Activated naive CD4-positive, alpha-beta T cell treated with anti-CD3 and anti-CD28 coated beads, Interleukin-2, amount 50 U/mL, for 24 hours (primary cell): ENCODE results near the gene SPDYE4.

Experiments used
- H3K27ac Mint-ChIP-seq: one replicate; pipeline ENCODE4 v1.8.0; 2021; ENCODE audit warnings: mild to moderate bottlenecking, mixed read lengths
- H3K27me3 Mint-ChIP-seq: one replicate; pipeline ENCODE4 v1.8.0; 2021; ENCODE audit warnings: mixed read lengths
- H3K36me3 Mint-ChIP-seq: one replicate; pipeline ENCODE4 v1.8.0; 2021; ENCODE audit warnings: mixed read lengths
- H3K4me1 Mint-ChIP-seq: one replicate; pipeline ENCODE4 v1.8.0; 2021; ENCODE audit warnings: mixed read lengths
- H3K4me3 Mint-ChIP-seq: one replicate; pipeline ENCODE4 v1.8.0; 2021; ENCODE audit warnings: mild to moderate bottlenecking, mixed read lengths
- H3K9me3 Mint-ChIP-seq: one replicate; pipeline ENCODE4 v1.8.0; 2021; ENCODE audit warnings: mixed read lengths

Gene SPDYE4

DNA sequence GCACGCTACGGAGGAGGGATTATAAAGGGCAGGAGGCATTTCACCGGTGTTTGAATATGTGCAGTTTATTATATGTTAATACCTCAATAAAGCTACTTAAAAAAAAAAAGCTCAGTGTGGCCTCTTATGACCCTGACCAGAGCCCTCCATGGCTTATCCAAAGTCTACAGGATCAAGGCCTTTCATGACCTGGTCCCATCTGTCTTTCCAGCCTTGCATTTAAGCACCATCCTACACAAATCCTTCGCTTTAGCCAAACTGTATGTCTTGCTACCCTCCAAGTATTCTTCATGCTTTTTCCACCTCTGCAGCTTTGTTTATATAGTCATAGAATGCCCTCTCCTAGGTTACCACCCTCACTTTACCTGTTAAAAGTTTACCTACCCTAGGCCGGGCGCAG lies 34.3 kb upstream of the SPDYE4 start:
- H3K27me3 Mint-ChIP-seq: no peaks in the 10 kb centered on the region
- H3K27ac Mint-ChIP-seq: no peak overlapping the region
- no peaks in the 10 kb centered on the region for H3K9me3 Mint-ChIP-seq
- H3K4me1 Mint-ChIP-seq: no peaks in the 10 kb centered on the region
- H3K4me3 Mint-ChIP-seq: no peak overlapping the region
- H3K36me3 Mint-ChIP-seq: no peaks in the 10 kb centered on the region

DNA sequence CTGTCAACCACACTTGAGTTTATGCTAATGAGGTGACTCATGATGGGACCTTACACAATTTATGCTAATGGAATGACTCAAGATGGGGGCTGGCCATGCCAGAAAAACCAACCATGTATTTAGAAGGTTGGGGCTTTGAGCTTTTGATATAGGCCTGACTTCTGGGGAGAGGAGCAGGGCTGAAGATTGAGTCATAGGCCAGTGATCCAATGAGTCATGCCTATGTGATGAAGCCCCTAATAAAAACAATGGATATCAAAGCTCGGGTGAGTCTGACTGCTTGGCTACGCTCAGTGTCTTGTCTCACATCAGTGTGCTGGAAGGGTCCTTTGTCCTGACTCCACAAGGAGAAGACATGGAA lies 33.5 kb upstream of the SPDYE4 start:
- Mint-ChIP-seq H3K27me3 (no peaks in the 10 kb centered on the region), H3K9me3 (no peaks in the 10 kb centered on the region), H3K4me3 (no peak overlapping the region), H3K36me3 (no peaks in the 10 kb centered on the region), H3K27ac (no peak overlapping the region), H3K4me1 (no peaks in the 10 kb centered on the region)

DNA sequence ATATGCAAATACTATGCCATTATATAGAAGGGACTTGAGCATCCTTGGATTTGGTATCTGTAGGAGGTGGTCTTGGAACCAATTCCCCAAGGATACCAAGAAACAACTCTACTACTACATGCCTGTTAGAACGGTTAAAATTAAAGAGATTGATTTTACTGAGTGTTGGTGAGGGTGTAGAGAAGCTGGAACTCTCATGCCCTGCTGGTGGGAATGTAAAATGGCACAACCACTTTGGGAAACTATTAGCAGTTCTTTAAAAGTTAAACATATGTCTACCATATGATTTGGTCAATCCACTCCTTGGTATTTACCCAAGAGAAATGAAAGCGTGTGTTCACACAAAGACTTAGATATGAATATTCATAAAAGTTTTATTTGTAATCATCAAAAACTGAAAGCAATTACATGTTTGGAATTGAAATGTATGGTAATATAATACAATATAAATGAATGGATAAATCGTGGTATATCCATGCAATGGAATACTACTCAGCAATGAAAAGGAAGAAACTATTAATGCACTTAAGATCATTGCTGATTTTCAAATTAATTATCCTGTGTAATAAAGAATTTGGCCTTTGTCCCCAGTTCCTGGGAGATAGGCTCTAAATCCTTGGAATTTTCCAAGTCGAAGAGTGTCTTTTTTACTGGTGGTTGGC lies 33.0 kb upstream of the SPDYE4 start:
- H3K27ac Mint-ChIP-seq: no peak overlapping the region
- H3K27me3 Mint-ChIP-seq: no peaks in the 10 kb centered on the region
- H3K36me3 Mint-ChIP-seq: no peaks in the 10 kb centered on the region
- no peaks in the 10 kb centered on the region for H3K9me3 Mint-ChIP-seq
- H3K4me1 Mint-ChIP-seq: no peaks in the 10 kb centered on the region
- no peak overlapping the region for H3K4me3 Mint-ChIP-seq

DNA sequence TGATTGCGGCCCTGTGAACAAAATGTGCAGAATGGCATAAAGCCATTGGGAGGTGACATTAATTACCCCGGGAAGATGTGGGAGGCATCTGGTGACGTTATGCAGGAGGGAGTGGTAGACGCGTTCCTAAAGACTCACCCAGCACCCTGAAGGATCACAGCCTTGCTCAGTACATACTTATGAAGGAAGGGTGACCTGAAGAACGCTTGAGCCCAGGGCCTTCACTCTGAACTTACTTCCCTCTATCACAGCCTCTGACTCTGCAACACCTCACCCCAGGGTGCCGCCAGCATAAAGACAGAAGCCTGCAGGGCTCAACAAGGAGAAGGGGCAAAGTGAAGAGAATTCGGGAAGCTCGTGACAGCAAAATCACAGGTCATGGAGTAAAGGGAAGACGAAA lies 31.4 kb upstream of the SPDYE4 start:
- Mint-ChIP-seq H3K36me3 (no peaks in the 10 kb centered on the region), H3K4me3 (no peak overlapping the region), H3K27me3 (no peaks in the 10 kb centered on the region), H3K27ac (no peak overlapping the region), H3K9me3 (no peaks in the 10 kb centered on the region), H3K4me1 (no peaks in the 10 kb centered on the region)

DNA sequence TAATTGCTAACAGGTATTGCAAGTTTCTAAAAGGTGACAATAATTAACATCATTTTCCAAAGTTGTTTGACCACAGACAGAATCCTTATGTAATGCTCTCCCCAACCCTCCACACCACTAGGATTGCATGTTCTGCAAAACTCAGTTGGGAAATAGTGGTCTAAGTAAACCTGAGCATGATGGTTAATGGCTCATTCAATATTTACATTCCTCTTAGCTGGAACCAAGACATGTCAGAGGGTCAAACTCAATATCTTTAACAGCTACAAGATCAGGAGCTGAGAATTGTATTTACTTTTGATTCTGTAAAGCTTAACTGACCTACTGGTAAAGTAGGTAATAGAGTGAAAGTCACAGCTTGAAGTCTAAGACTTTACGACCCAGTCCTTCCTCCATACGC lies 30.7 kb upstream of the SPDYE4 start:
- Mint-ChIP-seq H3K27me3 (no peaks in the 10 kb centered on the region), H3K36me3 (no peaks in the 10 kb centered on the region), H3K9me3 (no peaks in the 10 kb centered on the region), H3K4me1 (no peaks in the 10 kb centered on the region), H3K4me3 (no peak overlapping the region), H3K27ac (no peak overlapping the region)

DNA sequence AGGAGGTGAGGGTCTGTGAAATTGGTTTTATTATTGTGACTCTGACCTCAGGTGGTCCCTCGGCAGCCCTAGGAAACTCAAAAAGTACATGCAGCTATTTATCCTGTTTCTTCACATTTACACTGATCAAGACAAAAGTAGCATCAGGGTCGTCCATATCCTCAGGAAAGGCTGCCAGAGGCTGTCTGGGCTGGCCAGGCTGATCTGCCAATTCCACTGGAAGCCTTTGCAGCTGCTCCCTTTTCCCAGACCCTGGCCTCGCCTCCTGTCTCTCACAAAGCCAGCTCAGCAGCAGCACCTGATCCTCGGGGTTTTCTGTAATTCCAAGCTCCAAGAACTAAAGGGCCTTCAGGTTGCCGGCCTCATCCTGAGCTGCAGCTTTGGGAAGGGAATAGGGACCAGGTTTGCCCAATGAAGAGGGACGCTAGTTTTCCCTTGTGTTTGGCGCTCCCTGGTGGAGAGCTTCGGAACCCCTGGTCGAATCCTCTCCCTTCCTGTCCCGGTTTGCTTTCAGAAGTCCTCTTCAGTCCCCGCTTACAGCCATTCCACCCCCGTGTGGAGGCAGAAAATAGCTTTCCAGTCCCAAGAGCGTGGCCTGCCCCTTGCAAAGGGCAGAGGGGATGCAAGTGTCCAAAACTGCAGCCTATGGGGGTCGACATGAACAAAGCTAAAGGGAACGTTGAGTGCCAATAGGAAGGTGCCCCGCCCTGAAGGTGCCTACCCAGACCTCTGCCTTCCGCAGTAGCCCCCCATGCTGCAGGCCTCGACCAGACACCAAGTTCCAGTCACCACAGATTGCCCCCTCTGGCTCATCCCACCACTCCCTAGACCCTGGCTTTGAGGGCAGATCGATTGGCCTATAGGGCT lies 27.4 kb upstream of the SPDYE4 start:
- H3K27me3 Mint-ChIP-seq: no peaks in the 10 kb centered on the region
- H3K4me1 Mint-ChIP-seq: no peaks in the 10 kb centered on the region
- no peak overlapping the region for H3K4me3 Mint-ChIP-seq
- no peak overlapping the region for H3K27ac Mint-ChIP-seq
- H3K9me3 Mint-ChIP-seq: no peaks in the 10 kb centered on the region
- H3K36me3 Mint-ChIP-seq: no peaks in the 10 kb centered on the region

DNA sequence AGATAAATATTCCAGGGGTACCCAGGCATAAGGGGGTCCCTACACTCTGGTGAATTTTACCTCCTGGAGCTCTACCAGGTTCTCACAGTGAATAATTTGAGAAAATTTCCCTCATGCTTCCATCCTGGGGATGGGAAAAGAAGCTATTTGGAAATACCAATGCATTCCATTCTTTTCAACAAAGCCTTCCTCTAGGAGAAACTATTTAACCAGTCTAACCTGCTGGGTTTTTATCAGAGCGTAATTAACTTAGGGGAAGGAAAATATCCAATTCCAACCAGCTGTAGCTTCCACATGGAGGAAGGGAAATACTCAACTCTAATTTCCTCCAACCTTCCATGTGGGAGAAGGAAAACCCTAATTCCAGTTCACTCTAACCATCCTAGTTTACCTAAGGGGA lies 23.8 kb upstream of the SPDYE4 start:
- Mint-ChIP-seq H3K27me3 (peaks cover 2% of the 10 kb centered on the region), H3K4me3 (no peak overlapping the region), H3K27ac (no peak overlapping the region), H3K4me1 (no peaks in the 10 kb centered on the region), H3K9me3 (no peaks in the 10 kb centered on the region), H3K36me3 (no peaks in the 10 kb centered on the region)

DNA sequence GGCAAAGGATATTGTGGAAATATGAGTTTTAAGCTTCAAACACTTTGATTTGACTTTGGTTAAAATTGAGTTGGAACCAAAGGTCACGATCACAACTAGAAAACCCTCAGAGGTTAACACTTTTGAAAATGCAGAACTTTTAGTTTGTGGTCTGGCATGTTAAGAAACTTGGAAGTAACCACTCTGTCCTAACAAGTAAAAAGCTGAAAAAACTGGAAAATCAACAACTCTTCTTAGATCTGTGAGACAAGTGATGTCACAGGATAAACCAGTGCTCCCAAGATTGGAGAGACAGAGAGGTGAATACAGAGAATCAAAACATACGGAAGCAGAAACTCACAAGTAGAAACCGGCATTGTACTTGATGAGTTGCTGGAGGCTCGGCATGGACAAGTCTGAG lies 23.4 kb upstream of the SPDYE4 start:
- no peaks in the 10 kb centered on the region for H3K9me3 Mint-ChIP-seq
- no peaks in the 10 kb centered on the region for H3K4me1 Mint-ChIP-seq
- no peak overlapping the region for H3K4me3 Mint-ChIP-seq
- H3K27ac Mint-ChIP-seq: no peak overlapping the region
- peaks cover 4% of the 10 kb centered on the region for H3K27me3 Mint-ChIP-seq
- H3K36me3 Mint-ChIP-seq: no peaks in the 10 kb centered on the region

DNA sequence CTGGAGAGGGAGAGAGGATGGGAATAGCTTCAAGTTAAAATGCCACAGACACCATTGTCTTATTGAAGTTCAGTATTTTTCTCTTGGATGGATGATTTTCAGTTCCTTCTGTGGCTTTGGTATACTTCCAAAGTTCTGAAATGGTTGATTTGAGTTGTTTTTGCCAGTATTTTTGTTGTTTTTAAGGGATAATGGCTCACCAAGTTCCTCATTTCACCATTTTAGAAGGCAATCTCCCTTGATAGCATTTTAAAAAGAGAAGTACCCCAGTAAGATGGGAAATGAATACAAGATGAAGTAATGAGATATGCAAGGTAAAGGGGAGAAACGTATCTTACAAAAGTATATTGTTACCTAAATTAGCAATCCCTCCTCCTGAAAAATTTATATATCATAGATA lies 18.5 kb upstream of the SPDYE4 start:
- Mint-ChIP-seq H3K36me3 (peaks cover 8% of the 10 kb centered on the region), H3K4me3 (no peak overlapping the region), H3K27me3 (peaks cover 18% of the 10 kb centered on the region), H3K27ac (no peak overlapping the region), H3K9me3 (peaks cover 12% of the 10 kb centered on the region), H3K4me1 (no peaks in the 10 kb centered on the region)

DNA sequence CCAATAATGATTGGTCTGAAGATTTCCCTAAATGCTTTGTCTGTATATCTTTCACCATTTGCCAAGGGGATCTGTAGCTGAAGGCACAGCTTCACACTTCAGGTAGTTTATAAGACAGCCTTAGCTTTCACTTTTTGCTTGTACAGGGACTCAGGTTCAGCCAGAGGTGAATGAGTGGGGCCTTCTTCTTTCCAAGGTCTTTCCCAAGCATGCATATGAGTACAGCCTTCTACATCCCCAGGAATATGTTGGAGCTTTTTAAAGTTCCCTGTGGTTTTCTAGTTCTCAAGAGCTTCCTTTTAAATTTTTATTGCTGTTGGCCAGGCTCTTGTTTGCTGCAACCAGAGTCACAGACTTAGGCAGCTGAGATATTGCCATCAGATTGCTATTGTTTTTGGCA lies 17.9 kb upstream of the SPDYE4 start:
- Mint-ChIP-seq H3K9me3 (peaks cover 12% of the 10 kb centered on the region), H3K4me1 (no peaks in the 10 kb centered on the region), H3K36me3 (peaks cover 8% of the 10 kb centered on the region), H3K27ac (no peak overlapping the region), H3K4me3 (no peak overlapping the region), H3K27me3 (peaks cover 18% of the 10 kb centered on the region)

DNA sequence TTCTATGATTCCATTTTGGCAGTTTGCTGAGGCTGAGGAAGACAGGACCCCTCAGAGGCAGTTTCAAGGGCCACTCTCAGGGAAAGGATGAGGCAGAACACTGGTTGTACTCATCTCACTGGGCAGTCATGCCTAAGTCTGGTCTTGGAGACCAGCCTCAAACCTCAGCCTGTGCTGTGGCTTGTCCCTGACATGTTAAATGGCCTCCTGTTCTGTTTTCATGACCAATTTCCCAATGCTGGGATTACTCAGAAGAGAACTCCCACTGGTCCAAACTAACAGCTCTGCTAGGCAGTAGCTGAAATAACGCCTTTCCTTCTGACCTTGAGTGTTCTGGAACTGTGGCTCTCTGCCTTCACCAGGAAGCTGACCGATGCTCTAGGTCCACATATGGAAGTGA lies 8.4 kb upstream of the SPDYE4 start:
- no peak overlapping the region for H3K4me3 Mint-ChIP-seq
- no peaks in the 10 kb centered on the region for H3K4me1 Mint-ChIP-seq
- no peaks in the 10 kb centered on the region for H3K27me3 Mint-ChIP-seq
- no peaks in the 10 kb centered on the region for H3K36me3 Mint-ChIP-seq
- H3K9me3 Mint-ChIP-seq: no peaks in the 10 kb centered on the region
- no peak overlapping the region for H3K27ac Mint-ChIP-seq

DNA sequence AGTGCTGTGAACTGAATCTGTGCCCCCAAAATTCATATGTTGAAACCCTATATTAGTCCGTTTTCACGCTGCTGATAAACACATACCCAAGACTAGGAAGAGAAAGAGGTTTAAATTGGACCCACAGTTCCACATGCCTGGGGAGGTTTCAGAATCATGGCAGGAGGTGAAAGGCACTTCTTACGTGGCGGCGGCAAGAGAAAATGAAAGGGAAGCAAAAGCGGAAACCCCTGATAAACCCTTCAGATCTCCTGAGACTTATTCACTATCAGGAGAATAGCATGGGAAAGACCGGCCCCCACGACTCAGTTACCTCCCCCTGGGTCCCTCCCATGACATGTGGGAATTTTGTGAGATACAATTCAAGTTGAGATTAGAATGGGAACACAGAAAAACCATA lies 3.7 kb upstream of the SPDYE4 start:
- Mint-ChIP-seq H3K4me3 (no peak overlapping the region), H3K4me1 (no peaks in the 10 kb centered on the region), H3K27me3 (peaks cover 1% of the 10 kb centered on the region), H3K9me3 (no peaks in the 10 kb centered on the region), H3K27ac (no peak overlapping the region), H3K36me3 (peaks cover 1% of the 10 kb centered on the region)

DNA sequence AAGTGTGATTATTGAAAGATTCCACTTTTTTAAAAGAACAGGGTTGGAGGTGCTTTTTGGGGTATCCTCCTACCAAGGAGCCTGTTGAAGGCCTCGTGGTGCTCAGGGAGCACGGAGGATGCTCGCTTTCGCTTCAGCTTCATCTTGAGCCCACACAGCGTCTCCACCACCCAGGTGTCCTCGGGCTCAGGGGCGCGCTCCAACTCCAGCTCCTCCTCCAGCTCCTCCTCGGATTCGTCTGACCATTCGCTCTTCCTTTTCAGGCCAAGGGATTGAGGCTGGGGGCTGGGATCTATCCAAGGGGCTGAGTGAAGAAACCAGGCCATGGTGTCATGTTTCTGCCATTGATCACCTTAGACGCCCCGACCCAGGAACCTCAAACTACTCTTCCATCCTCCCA lies 1.2 kb downstream of the SPDYE4 start:
- Mint-ChIP-seq H3K4me1 (no peaks in the 10 kb centered on the region), H3K36me3 (peaks cover 1% of the 10 kb centered on the region), H3K9me3 (no peaks in the 10 kb centered on the region), H3K4me3 (no peak overlapping the region), H3K27me3 (peaks cover 1% of the 10 kb centered on the region), H3K27ac (no peak overlapping the region)

DNA sequence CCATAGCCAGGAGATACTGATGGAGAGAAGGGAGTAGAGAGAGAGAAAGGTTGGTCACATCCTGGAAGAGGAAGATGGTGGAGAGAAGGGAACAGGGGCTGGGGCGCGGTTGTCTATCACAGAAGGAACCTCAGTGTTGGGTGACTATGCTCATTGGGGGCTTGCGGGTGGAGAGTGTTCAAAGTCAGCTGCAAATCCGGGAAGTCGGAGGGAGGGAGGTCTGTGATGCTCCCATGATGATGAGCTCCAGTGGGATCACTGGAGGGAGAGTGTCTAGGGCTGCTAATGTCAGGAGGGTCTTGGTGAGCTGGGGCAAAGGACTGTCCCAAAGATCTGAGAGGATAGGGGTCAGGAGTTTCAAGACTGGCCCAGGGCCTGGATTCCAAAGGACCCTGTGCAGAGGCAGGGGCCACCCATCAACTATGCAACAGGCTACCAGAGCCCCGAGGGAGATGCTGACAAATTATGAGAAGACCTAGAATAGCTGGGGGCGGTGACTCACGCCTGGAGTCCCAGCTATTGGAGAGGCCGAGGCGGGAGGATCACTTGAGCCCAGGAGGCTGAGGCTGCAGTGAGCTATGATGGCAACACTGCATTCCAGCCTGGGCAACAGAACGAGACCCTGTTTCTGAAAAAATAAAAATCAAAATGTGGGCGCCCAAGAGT lies 2.6 kb downstream of the SPDYE4 start:
- Mint-ChIP-seq H3K4me1 (no peaks in the 10 kb centered on the region), H3K4me3 (no peak overlapping the region), H3K27ac (peak overlapping the region; percentile 70), H3K27me3 (no peaks in the 10 kb centered on the region), H3K36me3 (no peaks in the 10 kb centered on the region), H3K9me3 (no peaks in the 10 kb centered on the region)

DNA sequence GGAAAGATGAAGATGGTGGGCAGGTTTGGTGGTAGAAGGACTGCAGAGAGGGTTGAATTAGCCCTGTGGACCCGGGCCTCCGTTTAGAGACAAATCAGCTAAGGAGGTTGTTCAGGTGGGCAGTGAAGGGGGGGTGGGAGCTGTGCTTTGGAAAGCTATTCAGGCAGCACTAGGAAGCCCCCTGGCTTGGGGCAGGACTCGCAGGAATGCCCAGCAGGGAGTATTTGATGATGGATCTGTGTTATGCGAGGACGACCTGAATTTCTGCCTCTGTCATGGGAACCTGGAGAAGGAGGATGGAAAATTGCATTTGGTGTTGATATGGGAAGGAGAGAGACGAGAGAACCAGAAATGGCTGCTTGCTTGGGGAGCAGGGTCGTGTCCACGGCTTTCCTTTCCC lies 3.5 kb downstream of the SPDYE4 start:
- no peaks in the 10 kb centered on the region for H3K27me3 Mint-ChIP-seq
- H3K4me3 Mint-ChIP-seq: no peak overlapping the region
- H3K9me3 Mint-ChIP-seq: no peaks in the 10 kb centered on the region
- H3K4me1 Mint-ChIP-seq: no peaks in the 10 kb centered on the region
- H3K36me3 Mint-ChIP-seq: no peaks in the 10 kb centered on the region
- H3K27ac Mint-ChIP-seq: no peak overlapping the region

DNA sequence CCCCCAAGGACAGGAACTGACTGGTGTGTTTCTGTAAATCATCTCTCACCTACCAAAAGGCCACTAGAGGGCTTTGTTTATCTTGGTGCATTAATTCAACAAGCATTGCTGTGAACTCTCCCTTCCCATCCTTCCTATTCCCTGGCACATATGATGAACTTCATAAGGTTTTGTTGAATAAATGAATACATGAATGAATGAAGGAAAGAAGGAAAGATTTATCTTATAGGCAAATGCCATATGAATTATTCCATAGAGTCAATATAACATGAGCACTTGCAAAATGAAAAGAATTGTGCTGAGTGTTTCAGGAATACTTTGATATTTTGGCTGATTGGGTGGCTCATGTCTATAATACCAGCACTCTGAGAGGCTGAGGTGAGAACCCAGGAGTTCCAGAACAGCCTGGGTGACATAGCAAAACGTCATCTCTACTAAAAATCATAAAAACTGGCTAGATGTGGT lies 4.3 kb downstream of the SPDYE4 start:
- Mint-ChIP-seq H3K4me1 (no peaks in the 10 kb centered on the region), H3K27me3 (no peaks in the 10 kb centered on the region), H3K36me3 (no peaks in the 10 kb centered on the region), H3K27ac (no peak overlapping the region), H3K9me3 (no peaks in the 10 kb centered on the region), H3K4me3 (no peak overlapping the region)
